Measurements from ENCODE around the gene P3H4.

DNA sequence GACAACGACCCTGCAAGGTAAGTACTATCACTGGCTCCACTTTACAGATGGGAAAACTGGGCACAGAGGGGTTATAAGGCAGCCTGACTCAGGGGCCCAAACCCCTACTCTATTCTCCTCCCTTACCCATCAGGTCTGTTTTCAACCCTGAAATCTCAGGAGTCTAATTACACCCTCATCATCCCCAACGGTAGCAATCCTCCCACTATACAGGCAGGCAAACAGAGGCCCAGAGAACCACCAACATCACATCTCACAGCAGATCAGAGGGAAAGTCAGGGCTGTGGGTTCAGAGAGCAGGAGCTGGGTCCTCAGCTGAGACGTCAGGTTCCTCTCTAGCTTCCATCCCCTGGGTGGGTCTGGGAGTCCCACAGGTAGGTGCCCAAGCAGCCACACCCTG is 41.8 kb downstream of the P3H4 start:
- TF ChIP-seq, protein P1, sequence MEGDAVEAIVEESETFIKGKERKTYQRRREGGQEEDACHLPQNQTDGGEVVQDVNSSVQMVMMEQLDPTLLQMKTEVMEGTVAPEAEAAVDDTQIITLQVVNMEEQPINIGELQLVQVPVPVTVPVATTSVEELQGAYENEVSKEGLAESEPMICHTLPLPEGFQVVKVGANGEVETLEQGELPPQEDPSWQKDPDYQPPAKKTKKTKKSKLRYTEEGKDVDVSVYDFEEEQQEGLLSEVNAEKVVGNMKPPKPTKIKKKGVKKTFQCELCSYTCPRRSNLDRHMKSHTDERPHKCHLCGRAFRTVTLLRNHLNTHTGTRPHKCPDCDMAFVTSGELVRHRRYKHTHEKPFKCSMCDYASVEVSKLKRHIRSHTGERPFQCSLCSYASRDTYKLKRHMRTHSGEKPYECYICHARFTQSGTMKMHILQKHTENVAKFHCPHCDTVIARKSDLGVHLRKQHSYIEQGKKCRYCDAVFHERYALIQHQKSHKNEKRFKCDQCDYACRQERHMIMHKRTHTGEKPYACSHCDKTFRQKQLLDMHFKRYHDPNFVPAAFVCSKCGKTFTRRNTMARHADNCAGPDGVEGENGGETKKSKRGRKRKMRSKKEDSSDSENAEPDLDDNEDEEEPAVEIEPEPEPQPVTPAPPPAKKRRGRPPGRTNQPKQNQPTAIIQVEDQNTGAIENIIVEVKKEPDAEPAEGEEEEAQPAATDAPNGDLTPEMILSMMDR (conservative IDR thresholded peaks at IDR 0.05; ENCODE audit: low read depth, low read length), result no peak
- no peak for TF ChIP-seq EZH2 (IDR thresholded peaks at IDR 0.05; ENCODE audit: low read length, unreplicated experiment)
